ENCODE results near the gene NEK1. TPM values are rescaled to one million over a fixed set of nuclear protein-coding genes. Genes with fewer than 3 reads are reported as not detected.
"Not testable (repeated sequence)": the region's sequence is repeated elsewhere in the genome, so short reads cannot be mapped to it uniquely, and the experiment has no call there.

NEK1 gene
- total RNA-seq, 4 donors from 2014 or later = 6.0 to 18.2 (median 7.1) TPM

- H3K9me3 ChIP-seq = no peaks in the 10 kb centered on the region
- no peak for DNase-seq
- TF ChIP-seq POLR2A (IDR thresholded peaks at IDR 0.05) (no peak), CTCF (IDR thresholded peaks at IDR 0.05) (no peak)
- no peaks in the 10 kb centered on the region for H3K27me3 ChIP-seq
- H3K27ac ChIP-seq = no peak overlapping the region
- no peak overlapping the region for H3K4me3 ChIP-seq
- H3K4me1 ChIP-seq = no peaks in the 10 kb centered on the region
- H3K36me3 ChIP-seq = peaks cover 0 to 14% (median 0%) of the 10 kb centered on the region in 3 donors
Observed at GRCh38 chr4:169582706-169583105, 29.7 kb downstream of the NEK1 start.

- DNase-seq = no peak
- TF ChIP-seq CTCF (IDR thresholded peaks at IDR 0.05) (no peak), POLR2A (IDR thresholded peaks at IDR 0.05) (no peak)
Observed at GRCh38 chr4:169582203-169582602, 30.2 kb downstream of the NEK1 start.

GRCh38 chr4:169573889-169574288, 38.5 kb downstream of the NEK1 start:
- TF ChIP-seq CTCF (IDR thresholded peaks at IDR 0.05) (no peak), POLR2A (IDR thresholded peaks at IDR 0.05) (no peak)
- Histone ChIP-seq H3K9me3 (no peaks in the 10 kb centered on the region), H3K36me3 (peaks cover 0 to 17% (median 0%) of the 10 kb centered on the region in 3 donors), H3K27ac (no peak overlapping the region), H3K27me3 (no peaks in the 10 kb centered on the region), H3K4me3 (no peak overlapping the region), H3K4me1 (no peaks in the 10 kb centered on the region)
- no peak for DNase-seq

More at GRCh38 chr4:169582203-169582602, 30.2 kb downstream of the NEK1 start:
- no peak overlapping the region for H3K4me3 ChIP-seq
- no peaks in the 10 kb centered on the region for H3K27me3 ChIP-seq
- H3K27ac ChIP-seq = no peak overlapping the region
- no peaks in the 10 kb centered on the region for H3K4me1 ChIP-seq
- no peaks in the 10 kb centered on the region for H3K9me3 ChIP-seq
- H3K36me3 ChIP-seq = peaks cover 0 to 14% (median 0%) of the 10 kb centered on the region in 3 donors

- Histone ChIP-seq H3K36me3 (peaks cover 0 to 17% (median 0%) of the 10 kb centered on the region in 3 donors), H3K9me3 (no peaks in the 10 kb centered on the region), H3K4me3 (no peak overlapping the region), H3K27me3 (no peaks in the 10 kb centered on the region), H3K27ac (no peak overlapping the region), H3K4me1 (no peaks in the 10 kb centered on the region)
- DNase-seq = no peak
- TF ChIP-seq CTCF (IDR thresholded peaks at IDR 0.05) (no peak), POLR2A (IDR thresholded peaks at IDR 0.05) (no peak)
Observed at GRCh38 chr4:169571435-169571834, 40.9 kb downstream of the NEK1 start.

- H3K36me3 ChIP-seq = peaks cover 0 to 17% (median 0%) of the 10 kb centered on the region in 3 donors
- DNase-seq, H3K27ac ChIP-seq, H3K9me3 ChIP-seq, H3K4me1 ChIP-seq, H3K4me3 ChIP-seq, H3K27me3 ChIP-seq: not testable (repeated sequence)
Observed at GRCh38 chr4:169571012-169571411, 41.4 kb downstream of the NEK1 start.

GRCh38 chr4:169570266-169570665, 42.1 kb downstream of the NEK1 start:
- H3K36me3 ChIP-seq = peaks cover 0 to 13% (median 0%) of the 10 kb centered on the region in 3 donors
- H3K4me3 ChIP-seq, H3K27ac ChIP-seq, DNase-seq, H3K4me1 ChIP-seq, H3K27me3 ChIP-seq, H3K9me3 ChIP-seq: not testable (repeated sequence)

- not testable (repeated sequence) for H3K27ac ChIP-seq, H3K36me3 ChIP-seq
Observed at GRCh38 chr4:169569188-169569587, 43.2 kb downstream of the NEK1 start.

More at GRCh38 chr4:169569188-169569587, 43.2 kb downstream of the NEK1 start:
- not testable (repeated sequence) for H3K9me3 ChIP-seq, H3K4me1 ChIP-seq, DNase-seq, H3K27me3 ChIP-seq, H3K4me3 ChIP-seq
